HCT116 (cell line): Measurements from ENCODE around the gene CPS1.

Experiments
- EGR1 ChIP-seq: IDR thresholded peaks from 2 replicates; pipeline ENCODE4 v1.6.1; 2012; ENCODE audit warnings: low read depth
- POLR2A ChIP-seq: IDR thresholded peaks from 2 replicates; pipeline ENCODE4 v1.7.0; 2011; ENCODE audit warnings: borderline replicate concordance; ENCODE audit not compliant: insufficient read depth, insufficient read length; ENCODE audit errors: extremely low read depth
- POLR2AphosphoS5 ChIP-seq: IDR thresholded peaks from 2 replicates; pipeline ENCODE4 v1.6.1; 2011; ENCODE audit warnings: mild to moderate bottlenecking, low read depth, low read length, moderate library complexity
- TF ChIP-seq, protein P1 (sequence below), 3 experiments: fragments of 200-600 bp in 1 of 3; sonication (generic) in 1 of 3; IDR thresholded peaks in 2 of 3; conservative IDR thresholded peaks in 1 of 3; 2 replicates each; pipeline ENCODE4 v1.5.1; 2012 to 2017; ENCODE audit warnings: low read depth in 2 of 3, low read length in 2 of 3, antibody characterized with exemption in 1 of 3, borderline replicate concordance in 1 of 3, control low read depth in 1 of 3, mild to moderate bottlenecking in 1 of 3, mixed read lengths in 1 of 3, mixed run types in 1 of 3, moderate library complexity in 1 of 3; ENCODE audit not compliant: insufficient read depth in 1 of 3

- no peak for TF ChIP-seq POLR2A
- TF ChIP-seq, protein P1, sequence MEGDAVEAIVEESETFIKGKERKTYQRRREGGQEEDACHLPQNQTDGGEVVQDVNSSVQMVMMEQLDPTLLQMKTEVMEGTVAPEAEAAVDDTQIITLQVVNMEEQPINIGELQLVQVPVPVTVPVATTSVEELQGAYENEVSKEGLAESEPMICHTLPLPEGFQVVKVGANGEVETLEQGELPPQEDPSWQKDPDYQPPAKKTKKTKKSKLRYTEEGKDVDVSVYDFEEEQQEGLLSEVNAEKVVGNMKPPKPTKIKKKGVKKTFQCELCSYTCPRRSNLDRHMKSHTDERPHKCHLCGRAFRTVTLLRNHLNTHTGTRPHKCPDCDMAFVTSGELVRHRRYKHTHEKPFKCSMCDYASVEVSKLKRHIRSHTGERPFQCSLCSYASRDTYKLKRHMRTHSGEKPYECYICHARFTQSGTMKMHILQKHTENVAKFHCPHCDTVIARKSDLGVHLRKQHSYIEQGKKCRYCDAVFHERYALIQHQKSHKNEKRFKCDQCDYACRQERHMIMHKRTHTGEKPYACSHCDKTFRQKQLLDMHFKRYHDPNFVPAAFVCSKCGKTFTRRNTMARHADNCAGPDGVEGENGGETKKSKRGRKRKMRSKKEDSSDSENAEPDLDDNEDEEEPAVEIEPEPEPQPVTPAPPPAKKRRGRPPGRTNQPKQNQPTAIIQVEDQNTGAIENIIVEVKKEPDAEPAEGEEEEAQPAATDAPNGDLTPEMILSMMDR (IDR thresholded peaks at IDR 0.05 in 2 of 3, conservative IDR thresholded peaks at IDR 0.05 in 1 of 3; ENCODE audit: borderline replicate concordance in 1 of 3, insufficient read depth in 1 of 3, low read depth in 2 of 3, low read length in 2 of 3), result no peak
- TF ChIP-seq EGR1, result no peak
- TF ChIP-seq POLR2AphosphoS5, result no peak
These were observed 55.1 kb downstream of the CPS1 start for GRCh38 chr2:210611466-210611865.
